HEK293 (cell line): Measurements from ENCODE around the gene SEC11A.

Experiments
- CTCF ChIA-PET: fragments of 350-600 bp; formaldehyde crosslinking; extraction: SDS; loops from one replicate; lab custom pipeline; 2021; ENCODE audit warnings: antibody characterized with exemption; lab: Yijun Ruan, JAX
- POLR2A ChIA-PET: fragments of 300-600 bp; formaldehyde crosslinking; extraction: SDS; loops from one replicate; lab custom pipeline; 2020; ENCODE audit warnings: antibody characterized with exemption, inconsistent platforms; lab: Yijun Ruan, JAX
- H3K27ac ChIP-seq: fragments of 200-500 bp; sonication (Bioruptor generic); 2 replicates; pipeline ENCODE4 v1.5.1; 2014; ENCODE audit warnings: low read depth, low read length, control low read depth, inconsistent platforms; ENCODE audit errors: extremely low read depth
- H3K36me3 ChIP-seq, 2 experiments: fragments of 200-500 bp in 1 of 2; sonication (Bioruptor generic) in 1 of 2; 1 replicate in 1 of 2; 2 replicates in 1 of 2; pipeline ENCODE4 v1.5.1; 2014 to 2017; ENCODE audit warnings: inconsistent platforms in 2 of 2, low read length in 2 of 2; ENCODE audit not compliant: control insufficient read depth in 2 of 2, insufficient read depth in 1 of 2
- H3K4me1 ChIP-seq: fragments of 200-500 bp; sonication (Bioruptor generic); 2 replicates; pipeline ENCODE4 v1.5.1; 2014; ENCODE audit warnings: mild to moderate bottlenecking, low read length, inconsistent platforms; ENCODE audit not compliant: control insufficient read depth, insufficient read depth
- H3K4me3 ChIP-seq: 2 replicates; pipeline ENCODE4 v1.5.1; 2011; ENCODE audit warnings: low read depth, mild to moderate bottlenecking, control low read depth, low read length, moderate library complexity
- H3K9me3 ChIP-seq: fragments of 200-500 bp; sonication (Bioruptor generic); 2 replicates; pipeline ENCODE4 v1.5.1; 2014; ENCODE audit warnings: low read depth, low read length, inconsistent platforms; ENCODE audit not compliant: control insufficient read depth, insufficient read depth
- EGR2 ChIP-seq: fragments of 450-650 bp; formaldehyde crosslinking; IDR thresholded peaks from 2 replicates; pipeline ENCODE4 v1.5.1; 2016; ENCODE audit warnings: low read depth, missing biosample characterization, missing genetic modification characterization
- KLF10 ChIP-seq: fragments of 450-650 bp; IDR thresholded peaks from 2 replicates; pipeline ENCODE4 v1.5.1; 2018; ENCODE audit warnings: missing biosample characterization, mild to moderate bottlenecking, missing genetic modification characterization
- OVOL3 ChIP-seq: fragments of 450-650 bp; formaldehyde crosslinking; IDR thresholded peaks from 2 replicates; pipeline ENCODE4 v1.5.1; 2016; ENCODE audit warnings: missing biosample characterization, missing genetic modification characterization
- PATZ1 ChIP-seq: fragments of 450-650 bp; formaldehyde crosslinking; IDR thresholded peaks from 2 replicates; pipeline ENCODE4 v1.5.1; 2016; ENCODE audit warnings: missing biosample characterization, missing genetic modification characterization
- ZFP69B ChIP-seq: fragments of 450-650 bp; formaldehyde crosslinking; IDR thresholded peaks from 2 replicates; pipeline ENCODE4 v1.5.1; 2016; ENCODE audit warnings: missing biosample characterization, missing genetic modification characterization
- ZIC2 ChIP-seq: fragments of 450-650 bp; formaldehyde crosslinking; IDR thresholded peaks from 2 replicates; pipeline ENCODE4 v1.5.1; 2016; ENCODE audit warnings: missing biosample characterization, missing genetic modification characterization
- ZNF121 ChIP-seq: fragments of 450-650 bp; formaldehyde crosslinking; IDR thresholded peaks from 2 replicates; pipeline ENCODE4 v1.5.1; 2016; ENCODE audit warnings: missing biosample characterization, missing genetic modification characterization
- ZNF155 ChIP-seq: fragments of 450-650 bp; formaldehyde crosslinking; IDR thresholded peaks from 2 replicates; pipeline ENCODE4 v1.5.1; 2016; ENCODE audit warnings: missing biosample characterization, missing genetic modification characterization
- ZNF354C ChIP-seq: fragments of 450-650 bp; formaldehyde crosslinking; IDR thresholded peaks from 2 replicates; pipeline ENCODE4 v1.5.1; 2016; ENCODE audit warnings: missing biosample characterization, missing genetic modification characterization, low read depth, borderline replicate concordance
- ZNF548 ChIP-seq: fragments of 450-650 bp; formaldehyde crosslinking; IDR thresholded peaks from 2 replicates; pipeline ENCODE4 v1.5.1; 2016; ENCODE audit warnings: missing biosample characterization, missing genetic modification characterization
- ZNF555 ChIP-seq: fragments of 450-650 bp; formaldehyde crosslinking; conservative IDR thresholded peaks from 2 replicates; pipeline ENCODE4 v1.5.1; 2017; ENCODE audit warnings: missing biosample characterization, mild to moderate bottlenecking, missing genetic modification characterization, inconsistent platforms
- ZNF776 ChIP-seq: fragments of 450-650 bp; formaldehyde crosslinking; IDR thresholded peaks from 2 replicates; pipeline ENCODE4 v1.5.0; 2017; ENCODE audit warnings: missing biosample characterization, missing genetic modification characterization, borderline replicate concordance
- ZXDB ChIP-seq: fragments of 450-650 bp; formaldehyde crosslinking; IDR thresholded peaks from 2 replicates; pipeline ENCODE4 v1.5.1; 2016; ENCODE audit warnings: missing biosample characterization, missing genetic modification characterization
- TF ChIP-seq, protein P1 (sequence below): fragments of 450-650 bp; formaldehyde crosslinking; IDR thresholded peaks from 2 replicates; pipeline ENCODE4 v1.5.1; 2016; ENCODE audit warnings: missing biosample characterization, missing genetic modification characterization, borderline replicate concordance
- TF ChIP-seq, protein P2 (sequence below): fragments of 450-650 bp; formaldehyde crosslinking; IDR thresholded peaks from 2 replicates; pipeline ENCODE4 v1.5.1; 2017; ENCODE audit warnings: missing biosample characterization, missing genetic modification characterization

SEC11A gene

GRCh38 chr15:84715441-84716035 lies 401 bp downstream of the SEC11A start:
- Histone ChIP-seq H3K27ac (peak overlapping the region; percentile 79), H3K36me3 (peaks cover 10 to 20% of the 10 kb centered on the region in 2 experiments; a peak in 2 of 3 replicates), H3K9me3 (no peaks in the 10 kb centered on the region), H3K4me1 (peaks cover 3% of the 10 kb centered on the region; the same call in 1 of the 2 replicates), H3K4me3 (peak overlapping the region; percentile 78)
- no peak for TF ChIP-seq ZFP69B (tag by site-specific recombination)
- TF ChIP-seq PATZ1 (tag by site-specific recombination), result no peak
- 0 out of 2 replicates have a peak, but pooled peaks have one; percentile 6 for TF ChIP-seq EGR2
- no peak for TF ChIP-seq ZNF555 (tag by site-specific recombination)
- ChIA-PET CTCF (interaction anchor here (0.7 to 1.3 kb wide), 5 partner anchors 33 to 129 kb away, joined by 3 to 4 read pairs (median 3); partner anchors contain the start of gene WDR73), POLR2A (interaction anchor here (0.6 to 3.7 kb wide), 31 partner anchors 9 to 265 kb away, joined by 3 to 64 read pairs (median 6); partner anchors contain the start of genes WDR73 and ZSCAN2)

DNA sequence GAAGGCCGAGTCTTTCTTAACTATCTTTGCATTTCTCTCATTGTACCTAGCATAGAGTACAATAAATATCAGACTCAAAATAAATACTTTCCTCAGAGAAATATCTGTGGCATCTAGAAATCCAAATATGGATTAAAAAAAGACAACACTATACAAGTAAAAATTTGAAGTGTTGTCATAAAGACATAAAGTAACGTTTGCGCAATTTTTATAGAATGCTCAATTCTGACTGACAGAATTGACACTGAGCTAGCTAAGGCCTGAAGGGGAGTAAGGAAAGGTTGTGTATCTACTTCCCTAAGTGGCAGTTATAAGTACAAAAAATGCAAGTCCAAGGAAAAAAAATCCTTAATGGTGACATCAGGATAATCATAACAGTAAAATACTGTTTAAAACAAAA lies 1.1 kb downstream of the SEC11A start:
- H3K36me3 ChIP-seq, result peaks cover 14 to 26% of the 10 kb centered on the region in 2 experiments; a peak in 2 of 3 replicates
- POLR2A ChIA-PET, result interaction anchor here (2.1 to 3.7 kb wide), 5 partner anchors 8 to 83 kb away, joined by 8 to 64 read pairs (median 13); partner anchors contain the start of gene WDR73
- peak overlapping the region; percentile 78 for H3K4me3 ChIP-seq
- H3K4me1 ChIP-seq, result peaks cover 3% of the 10 kb centered on the region; the same call in 1 of the 2 replicates
- CTCF ChIA-PET, result interaction anchor here (0.7 to 1.1 kb wide), 4 partner anchors 34 to 61 kb away, joined by 3 to 4 read pairs (median 4); partner anchors contain the start of genes NMB and WDR73
- H3K9me3 ChIP-seq, result no peaks in the 10 kb centered on the region
- no peak for TF ChIP-seq ZNF155 (tag by site-specific recombination)
- TF ChIP-seq, protein P1, sequence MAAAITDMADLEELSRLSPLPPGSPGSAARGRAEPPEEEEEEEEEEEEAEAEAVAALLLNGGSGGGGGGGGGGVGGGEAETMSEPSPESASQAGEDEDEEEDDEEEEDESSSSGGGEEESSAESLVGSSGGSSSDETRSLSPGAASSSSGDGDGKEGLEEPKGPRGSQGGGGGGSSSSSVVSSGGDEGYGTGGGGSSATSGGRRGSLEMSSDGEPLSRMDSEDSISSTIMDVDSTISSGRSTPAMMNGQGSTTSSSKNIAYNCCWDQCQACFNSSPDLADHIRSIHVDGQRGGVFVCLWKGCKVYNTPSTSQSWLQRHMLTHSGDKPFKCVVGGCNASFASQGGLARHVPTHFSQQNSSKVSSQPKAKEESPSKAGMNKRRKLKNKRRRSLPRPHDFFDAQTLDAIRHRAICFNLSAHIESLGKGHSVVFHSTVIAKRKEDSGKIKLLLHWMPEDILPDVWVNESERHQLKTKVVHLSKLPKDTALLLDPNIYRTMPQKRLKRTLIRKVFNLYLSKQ (tag by site-specific recombination), result no peak
- no peak for TF ChIP-seq ZIC2 (tag by site-specific recombination)
- no peak for TF ChIP-seq ZNF776 (tag by site-specific recombination)
- TF ChIP-seq ZNF548, result no peak
- TF ChIP-seq, protein P2, sequence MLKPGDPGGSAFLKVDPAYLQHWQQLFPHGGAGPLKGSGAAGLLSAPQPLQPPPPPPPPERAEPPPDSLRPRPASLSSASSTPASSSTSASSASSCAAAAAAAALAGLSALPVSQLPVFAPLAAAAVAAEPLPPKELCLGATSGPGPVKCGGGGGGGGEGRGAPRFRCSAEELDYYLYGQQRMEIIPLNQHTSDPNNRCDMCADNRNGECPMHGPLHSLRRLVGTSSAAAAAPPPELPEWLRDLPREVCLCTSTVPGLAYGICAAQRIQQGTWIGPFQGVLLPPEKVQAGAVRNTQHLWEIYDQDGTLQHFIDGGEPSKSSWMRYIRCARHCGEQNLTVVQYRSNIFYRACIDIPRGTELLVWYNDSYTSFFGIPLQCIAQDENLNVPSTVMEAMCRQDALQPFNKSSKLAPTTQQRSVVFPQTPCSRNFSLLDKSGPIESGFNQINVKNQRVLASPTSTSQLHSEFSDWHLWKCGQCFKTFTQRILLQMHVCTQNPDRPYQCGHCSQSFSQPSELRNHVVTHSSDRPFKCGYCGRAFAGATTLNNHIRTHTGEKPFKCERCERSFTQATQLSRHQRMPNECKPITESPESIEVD (tag by site-specific recombination), result no peak
- TF ChIP-seq ZNF121 (tag by site-specific recombination), result no peak
- TF ChIP-seq KLF10 (tag by site-specific recombination), result no peak
- TF ChIP-seq ZNF354C (tag by site-specific recombination), result no peak
- no peak for TF ChIP-seq OVOL3 (tag by site-specific recombination)
- no peak for TF ChIP-seq ZXDB
- peak overlapping the region; percentile 79; the same call in 1 of the 2 replicates for H3K27ac ChIP-seq
